Measurements from ENCODE around the gene ZNF350. TPM values are rescaled to one million over a fixed set of nuclear protein-coding genes. Genes with fewer than 3 reads are reported as not detected.

The ZNF350 gene
- total and polyA plus RNA-seq, 2 of the 13 experiments (the other 11 are each of a cell fraction or from before 2014, with no cell fraction given): 3.7 to 6.9 TPM

DNA sequence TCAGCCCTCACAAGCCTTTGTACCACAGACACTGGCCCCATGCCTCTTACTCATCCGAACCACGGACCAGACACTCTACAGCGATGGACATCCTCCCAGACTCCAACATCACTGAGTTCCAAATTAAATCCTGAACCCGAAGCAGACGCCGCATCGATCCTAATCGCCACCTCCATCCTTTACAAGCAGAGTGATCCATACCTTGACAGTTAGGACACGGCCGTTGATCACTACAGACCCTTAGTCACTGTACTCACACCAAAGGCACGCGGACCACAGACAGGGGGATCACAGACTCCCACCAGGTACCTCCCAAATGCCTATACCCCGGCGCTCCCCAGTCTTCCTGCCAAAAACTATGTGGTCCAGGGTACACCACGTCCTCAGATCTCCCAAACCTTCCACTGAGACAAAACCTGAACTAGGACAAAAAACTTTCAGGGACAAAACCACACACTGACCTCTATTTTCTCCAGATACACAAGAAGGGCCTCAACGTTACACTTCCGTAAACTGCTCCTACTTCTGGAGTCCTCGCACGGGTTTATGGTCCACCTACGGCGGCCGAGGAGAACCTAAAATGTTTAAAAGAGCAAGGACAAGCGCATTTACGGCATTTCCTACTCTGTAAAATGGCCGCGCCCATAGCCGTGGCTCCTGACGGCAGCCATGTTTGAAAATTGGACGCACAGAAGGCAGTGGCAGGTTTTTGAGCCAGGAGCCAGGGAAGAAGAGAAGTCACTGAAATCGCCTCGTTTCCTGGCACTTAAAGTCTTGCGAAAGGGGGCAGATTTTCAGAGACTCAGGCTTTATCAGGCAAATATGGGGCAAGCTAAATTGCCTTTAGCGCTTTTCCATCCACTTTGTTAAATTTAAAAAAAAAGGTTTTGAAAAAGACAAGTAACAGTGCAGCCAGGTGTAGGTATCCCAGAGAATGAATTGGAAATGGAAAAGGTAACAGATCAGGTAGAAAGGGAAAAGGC, at the start of gene ZNF350 (continued):
- TF ChIP-seq, protein P1, sequence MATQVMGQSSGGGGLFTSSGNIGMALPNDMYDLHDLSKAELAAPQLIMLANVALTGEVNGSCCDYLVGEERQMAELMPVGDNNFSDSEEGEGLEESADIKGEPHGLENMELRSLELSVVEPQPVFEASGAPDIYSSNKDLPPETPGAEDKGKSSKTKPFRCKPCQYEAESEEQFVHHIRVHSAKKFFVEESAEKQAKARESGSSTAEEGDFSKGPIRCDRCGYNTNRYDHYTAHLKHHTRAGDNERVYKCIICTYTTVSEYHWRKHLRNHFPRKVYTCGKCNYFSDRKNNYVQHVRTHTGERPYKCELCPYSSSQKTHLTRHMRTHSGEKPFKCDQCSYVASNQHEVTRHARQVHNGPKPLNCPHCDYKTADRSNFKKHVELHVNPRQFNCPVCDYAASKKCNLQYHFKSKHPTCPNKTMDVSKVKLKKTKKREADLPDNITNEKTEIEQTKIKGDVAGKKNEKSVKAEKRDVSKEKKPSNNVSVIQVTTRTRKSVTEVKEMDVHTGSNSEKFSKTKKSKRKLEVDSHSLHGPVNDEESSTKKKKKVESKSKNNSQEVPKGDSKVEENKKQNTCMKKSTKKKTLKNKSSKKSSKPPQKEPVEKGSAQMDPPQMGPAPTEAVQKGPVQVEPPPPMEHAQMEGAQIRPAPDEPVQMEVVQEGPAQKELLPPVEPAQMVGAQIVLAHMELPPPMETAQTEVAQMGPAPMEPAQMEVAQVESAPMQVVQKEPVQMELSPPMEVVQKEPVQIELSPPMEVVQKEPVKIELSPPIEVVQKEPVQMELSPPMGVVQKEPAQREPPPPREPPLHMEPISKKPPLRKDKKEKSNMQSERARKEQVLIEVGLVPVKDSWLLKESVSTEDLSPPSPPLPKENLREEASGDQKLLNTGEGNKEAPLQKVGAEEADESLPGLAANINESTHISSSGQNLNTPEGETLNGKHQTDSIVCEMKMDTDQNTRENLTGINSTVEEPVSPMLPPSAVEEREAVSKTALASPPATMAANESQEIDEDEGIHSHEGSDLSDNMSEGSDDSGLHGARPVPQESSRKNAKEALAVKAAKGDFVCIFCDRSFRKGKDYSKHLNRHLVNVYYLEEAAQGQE (IDR thresholded peaks at IDR 0.05; ENCODE audit: borderline replicate concordance in 1 of 2, low read depth in 1 of 2, low read length in 2 of 2): no peak; a peak in 1 of 4 replicates
- TF ChIP-seq PAWR (CRISPR knock-in tag; IDR thresholded peaks at IDR 0.05; ENCODE audit: borderline replicate concordance) (no peak), ZNF20 (CRISPR knock-in tag; IDR thresholded peaks at IDR 0.05) (no peak), MLLT10 (CRISPR knock-in tag; IDR thresholded peaks at IDR 0.05) (no peak), SP1 (IDR thresholded peaks at IDR 0.05) (no peak), SP1 (CRISPR knock-in tag; IDR thresholded peaks at IDR 0.05) (no peak), ZNF274 (CRISPR knock-in tag; IDR thresholded peaks at IDR 0.05) (0 out of 2 replicates have a peak, but pooled peaks have one; percentile 58), ZNF598 (CRISPR knock-in tag; IDR thresholded peaks at IDR 0.05; ENCODE audit: borderline replicate concordance) (peak; percentile 63; the same call in 1 of the 2 replicates), ZNF549 (CRISPR knock-in tag; IDR thresholded peaks at IDR 0.05) (no peak), ZMYM3 (CRISPR knock-in tag; IDR thresholded peaks at IDR 0.05) (peak; percentile 55; the same call in 1 of the 2 replicates), RFX1 (IDR thresholded peaks at IDR 0.05) (no peak), MXI1 (IDR thresholded peaks at IDR 0.05; ENCODE audit: borderline replicate concordance, low read depth, low read length) (peak; percentile 71; the same call in 1 of the 3 replicates), PATZ1 (CRISPR knock-in tag; IDR thresholded peaks at IDR 0.05) (0 out of 2 replicates have a peak, but pooled peaks have one; percentile 40), RARG (CRISPR knock-in tag; IDR thresholded peaks at IDR 0.05; ENCODE audit: low read depth) (no peak)
- TF ChIP-seq, protein P2, sequence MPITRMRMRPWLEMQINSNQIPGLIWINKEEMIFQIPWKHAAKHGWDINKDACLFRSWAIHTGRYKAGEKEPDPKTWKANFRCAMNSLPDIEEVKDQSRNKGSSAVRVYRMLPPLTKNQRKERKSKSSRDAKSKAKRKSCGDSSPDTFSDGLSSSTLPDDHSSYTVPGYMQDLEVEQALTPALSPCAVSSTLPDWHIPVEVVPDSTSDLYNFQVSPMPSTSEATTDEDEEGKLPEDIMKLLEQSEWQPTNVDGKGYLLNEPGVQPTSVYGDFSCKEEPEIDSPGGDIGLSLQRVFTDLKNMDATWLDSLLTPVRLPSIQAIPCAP (CRISPR knock-in tag; IDR thresholded peaks at IDR 0.05; ENCODE audit: low read depth): no peak
- TF ChIP-seq, protein P3, sequence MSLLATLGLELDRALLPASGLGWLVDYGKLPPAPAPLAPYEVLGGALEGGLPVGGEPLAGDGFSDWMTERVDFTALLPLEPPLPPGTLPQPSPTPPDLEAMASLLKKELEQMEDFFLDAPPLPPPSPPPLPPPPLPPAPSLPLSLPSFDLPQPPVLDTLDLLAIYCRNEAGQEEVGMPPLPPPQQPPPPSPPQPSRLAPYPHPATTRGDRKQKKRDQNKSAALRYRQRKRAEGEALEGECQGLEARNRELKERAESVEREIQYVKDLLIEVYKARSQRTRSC (CRISPR knock-in tag; IDR thresholded peaks at IDR 0.05; ENCODE audit: low read depth): no peak
- TF ChIP-seq, protein P4, sequence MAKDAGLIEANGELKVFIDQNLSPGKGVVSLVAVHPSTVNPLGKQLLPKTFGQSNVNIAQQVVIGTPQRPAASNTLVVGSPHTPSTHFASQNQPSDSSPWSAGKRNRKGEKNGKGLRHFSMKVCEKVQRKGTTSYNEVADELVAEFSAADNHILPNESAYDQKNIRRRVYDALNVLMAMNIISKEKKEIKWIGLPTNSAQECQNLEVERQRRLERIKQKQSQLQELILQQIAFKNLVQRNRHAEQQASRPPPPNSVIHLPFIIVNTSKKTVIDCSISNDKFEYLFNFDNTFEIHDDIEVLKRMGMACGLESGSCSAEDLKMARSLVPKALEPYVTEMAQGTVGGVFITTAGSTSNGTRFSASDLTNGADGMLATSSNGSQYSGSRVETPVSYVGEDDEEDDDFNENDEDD (CRISPR knock-in tag; IDR thresholded peaks at IDR 0.05; ENCODE audit: borderline replicate concordance): peak; percentile 59; the same call in 1 of the 2 replicates
- TF ChIP-seq, protein P5, sequence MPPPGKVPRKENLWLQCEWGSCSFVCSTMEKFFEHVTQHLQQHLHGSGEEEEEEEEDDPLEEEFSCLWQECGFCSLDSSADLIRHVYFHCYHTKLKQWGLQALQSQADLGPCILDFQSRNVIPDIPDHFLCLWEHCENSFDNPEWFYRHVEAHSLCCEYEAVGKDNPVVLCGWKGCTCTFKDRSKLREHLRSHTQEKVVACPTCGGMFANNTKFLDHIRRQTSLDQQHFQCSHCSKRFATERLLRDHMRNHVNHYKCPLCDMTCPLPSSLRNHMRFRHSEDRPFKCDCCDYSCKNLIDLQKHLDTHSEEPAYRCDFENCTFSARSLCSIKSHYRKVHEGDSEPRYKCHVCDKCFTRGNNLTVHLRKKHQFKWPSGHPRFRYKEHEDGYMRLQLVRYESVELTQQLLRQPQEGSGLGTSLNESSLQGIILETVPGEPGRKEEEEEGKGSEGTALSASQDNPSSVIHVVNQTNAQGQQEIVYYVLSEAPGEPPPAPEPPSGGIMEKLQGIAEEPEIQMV (CRISPR knock-in tag; IDR thresholded peaks at IDR 0.05; ENCODE audit: low read depth): no peak

Measured in HepG2 (cell line).